B cell (primary cell): ENCODE results near the gene SMURF2.
"Not testable (repeated sequence)": the region's sequence is repeated elsewhere in the genome, so short reads cannot be mapped to it uniquely, and the experiment has no call there.

Experiments
- CTCF ChIP-seq: fragments of 200-600 bp; IDR thresholded peaks from one replicate; pipeline ENCODE4 v1.8.0; 2022; ENCODE audit warnings: antibody characterized with exemption, mild to moderate bottlenecking
- EZH2 ChIP-seq: IDR thresholded peaks from 2 replicates; pipeline ENCODE4 v1.6.1; 2012; ENCODE audit warnings: borderline replicate concordance, low read depth, mild to moderate bottlenecking, moderate library complexity, low read length; ENCODE audit not compliant: insufficient read depth, poor library complexity, severe bottlenecking

DNA sequence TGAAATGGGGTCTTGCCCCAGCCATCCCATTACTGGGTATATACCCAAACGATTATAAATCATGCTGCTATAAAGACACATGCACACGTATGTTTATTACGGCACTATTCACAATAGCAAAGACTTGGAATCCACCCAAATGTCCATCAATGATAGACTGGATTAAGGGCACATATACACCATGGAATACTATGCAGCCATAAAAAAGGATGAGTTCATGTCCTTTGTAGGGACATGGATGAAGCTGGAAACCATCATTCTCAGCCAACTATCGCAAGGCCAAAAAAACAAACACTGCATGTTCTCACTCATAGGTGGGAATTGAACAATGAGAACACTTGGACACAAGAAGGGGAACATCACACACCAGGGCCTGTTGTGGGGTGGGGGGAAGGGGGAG is 85.1 kb downstream of the SMURF2 start:
- TF ChIP-seq CTCF, EZH2: not testable (repeated sequence)
